Aorta (tissue), 5 donors: Measurements from ENCODE around the gene TSR1. TPM values are rescaled to one million over a fixed set of nuclear protein-coding genes. Genes with fewer than 3 reads are reported as not detected.

Experiments
- ATAC-seq: fragments of 200-7000 bp; cut with Tn5 transposase; one replicate; pipeline ENCODE4 v1.9.1; 2022; ENCODE audit warnings: moderate library complexity; ENCODE audit not compliant: low FRiP score
- DNase-seq, 2 donors: peaks; one replicate each; pipeline ENCODE4 v3.0.0-alpha.2; 2020
- H3K27ac ChIP-seq, 2 donors: one replicate each; pipeline ENCODE4 v1.5.1; 2013; ENCODE audit warnings: low read length in 2 of 2, mild to moderate bottlenecking in 2 of 2, moderate library complexity in 2 of 2, control low read depth in 1 of 2, inconsistent platforms in 1 of 2, low read depth in 1 of 2
- H3K27me3 ChIP-seq, 2 donors: one replicate each; pipeline ENCODE4 v1.6.1; 2013; ENCODE audit warnings: control low read depth in 1 of 2, low read length in 1 of 2, mild to moderate bottlenecking in 1 of 2, moderate library complexity in 1 of 2; ENCODE audit not compliant: insufficient read depth in 2 of 2, control insufficient read depth in 1 of 2
- H3K36me3 ChIP-seq, 2 donors: one replicate each; pipeline ENCODE4 v1.6.1; 2013; ENCODE audit warnings: control low read depth in 1 of 2, low read length in 1 of 2, mild to moderate bottlenecking in 1 of 2; ENCODE audit not compliant: insufficient read depth in 2 of 2, control insufficient read depth in 1 of 2
- H3K4me1 ChIP-seq, 2 donors: one replicate each; pipeline ENCODE4 v1.6.1; 2013; ENCODE audit warnings: low read length in 2 of 2, control low read depth in 1 of 2, mild to moderate bottlenecking in 1 of 2, moderate library complexity in 1 of 2; ENCODE audit not compliant: insufficient read depth in 2 of 2, control insufficient read depth in 1 of 2
- H3K4me3 ChIP-seq, 2 donors: one replicate each; pipeline ENCODE4 v1.5.1; 2013; ENCODE audit warnings: low read length in 2 of 2, control low read depth in 1 of 2, mild to moderate bottlenecking in 1 of 2
- H3K9me3 ChIP-seq: one replicate; pipeline ENCODE4 v1.6.1; 2013; ENCODE audit warnings: mild to moderate bottlenecking, low read length; ENCODE audit not compliant: control insufficient read depth
- WGBS, 2 donors: extraction: QIAGEN DNeasy Blood & Tissue Kit; methylation state at CpG; one replicate each; pipeline ENCODE4 v1.1.7; 2013; 5-methylcytosine and 5-hydroxymethylcytosine counted together
- intact Hi-C, 2 donors: fragments of 100-400 bp; cut with DNase I; formaldehyde crosslinking; loops; one replicate each; pipeline versions ENCODE4 v1.14.2 to v1.15.0; 2022
- long read RNA-seq, 2 donors: library from polyadenylated mRNA; unstranded; transcript quantifications; one replicate each; pipeline ENCODE4 v2.0.0, GENCODE V29; 2020 to 2021
- polyA plus RNA-seq, 2 donors: library from polyadenylated mRNA; stranded (reverse); fragments of 200-250 nt; gene quantifications; one replicate each; pipeline ENCODE4 v1.2.3, GENCODE V29; 2013
- total RNA-seq, 2 donors: library from RNA; stranded (reverse); fragmentation: NEBNext Ultra II Directional; extraction: Animal tissue kit (Norgen Biotek cat#: 25700); gene quantifications; one replicate each; pipeline ENCODE4 v1.2.1, GENCODE V29; 2021
- donor health status: healthy with polysubstance abuse.
- donor health status: Bipolar disorder and iron deficiency.
- donor health status: DM: no; HTN: no; CAD: no.
- donor health status: DM: no; HTN: no; CAD: no.
- donor health status: DM: yes; HTN: yes; CAD: no.

Gene TSR1
- total RNA-seq (10 to 100 TPM; 18.5 to 21.8 TPM), polyA plus RNA-seq (10 to 100 TPM in 1 of 2 donors, 1 to 10 TPM in 1; 8.8 to 10.7 TPM)
- long read RNA-seq, donor 1, full-length matches to known transcripts: 41 of 70 reads
- long read RNA-seq, donor 1, partial matches to known transcripts: 18 of 70 reads
- long read RNA-seq, donor 1, other reads (novel, unspliced or antisense): 11 of 70 reads
- long read RNA-seq, donor 2, full-length matches to known transcripts: 7 of 16 reads
- long read RNA-seq, donor 2, partial matches to known transcripts: 5 of 16 reads
- long read RNA-seq, donor 2, other reads (novel, unspliced or antisense): 4 of 16 reads

DNA sequence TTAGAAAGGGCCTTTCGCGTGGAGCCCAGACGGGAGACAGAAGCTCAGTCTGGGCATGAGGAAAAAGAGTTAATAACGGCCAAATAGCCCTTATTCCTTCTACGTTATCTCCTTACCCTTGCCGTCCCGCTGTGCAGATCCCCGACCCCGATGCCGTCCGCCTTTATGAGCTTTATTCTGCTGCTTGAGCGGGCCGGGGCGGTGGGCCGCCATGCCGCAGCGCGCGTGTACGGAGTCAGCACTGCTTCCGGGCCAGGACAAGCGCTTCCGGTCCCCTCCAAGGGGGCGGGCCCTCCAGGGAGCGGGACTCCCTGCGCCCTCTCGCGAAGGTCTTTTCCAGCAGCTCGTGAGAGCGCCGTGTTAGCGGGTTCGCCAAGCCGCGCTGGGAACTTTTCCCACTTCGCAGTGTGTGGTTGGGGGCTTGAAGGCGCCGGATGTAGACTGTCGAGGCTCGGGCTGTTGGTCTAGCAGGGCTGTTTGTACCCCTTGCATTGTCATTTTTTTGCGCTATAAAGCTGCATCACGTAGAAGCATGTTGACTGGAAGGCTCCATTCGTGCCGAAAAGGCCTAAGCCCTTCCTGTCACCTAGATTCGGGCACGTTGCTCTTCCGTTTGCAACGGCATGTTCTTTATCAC lies at the start of gene TSR1:
Gene TSR1 (minus strand): TSS at position 243 of the 637 bp plus-strand sequence. CDS start 30 bp downstream, at position 213.
- Histone ChIP-seq H3K4me1 (no peaks in the 10 kb centered on the region), H3K36me3 (peaks cover 0 to 2% of the 10 kb centered on the region in 2 donors), H3K27ac (peak within 1 kb of the TSS in 1 of 2 donors; percentile 29), H3K27me3 (no peaks in the 10 kb centered on the region), H3K9me3 (no peaks in the 10 kb centered on the region), H3K4me3 (peak within 1 kb of the TSS; percentile 92 to 96)
- WGBS, 2 donors: 0% methylated on average over 48 of the region's 48 CpGs
- DNase-seq (peak; percentile 93 to 97), ATAC-seq (peak; percentile 97)
- intact Hi-C loops: loop anchor here (5.0 to 10.0 kb wide), 2 partner anchors 56 to 78 kb away; no protein-coding TSS in a partner anchor

DNA sequence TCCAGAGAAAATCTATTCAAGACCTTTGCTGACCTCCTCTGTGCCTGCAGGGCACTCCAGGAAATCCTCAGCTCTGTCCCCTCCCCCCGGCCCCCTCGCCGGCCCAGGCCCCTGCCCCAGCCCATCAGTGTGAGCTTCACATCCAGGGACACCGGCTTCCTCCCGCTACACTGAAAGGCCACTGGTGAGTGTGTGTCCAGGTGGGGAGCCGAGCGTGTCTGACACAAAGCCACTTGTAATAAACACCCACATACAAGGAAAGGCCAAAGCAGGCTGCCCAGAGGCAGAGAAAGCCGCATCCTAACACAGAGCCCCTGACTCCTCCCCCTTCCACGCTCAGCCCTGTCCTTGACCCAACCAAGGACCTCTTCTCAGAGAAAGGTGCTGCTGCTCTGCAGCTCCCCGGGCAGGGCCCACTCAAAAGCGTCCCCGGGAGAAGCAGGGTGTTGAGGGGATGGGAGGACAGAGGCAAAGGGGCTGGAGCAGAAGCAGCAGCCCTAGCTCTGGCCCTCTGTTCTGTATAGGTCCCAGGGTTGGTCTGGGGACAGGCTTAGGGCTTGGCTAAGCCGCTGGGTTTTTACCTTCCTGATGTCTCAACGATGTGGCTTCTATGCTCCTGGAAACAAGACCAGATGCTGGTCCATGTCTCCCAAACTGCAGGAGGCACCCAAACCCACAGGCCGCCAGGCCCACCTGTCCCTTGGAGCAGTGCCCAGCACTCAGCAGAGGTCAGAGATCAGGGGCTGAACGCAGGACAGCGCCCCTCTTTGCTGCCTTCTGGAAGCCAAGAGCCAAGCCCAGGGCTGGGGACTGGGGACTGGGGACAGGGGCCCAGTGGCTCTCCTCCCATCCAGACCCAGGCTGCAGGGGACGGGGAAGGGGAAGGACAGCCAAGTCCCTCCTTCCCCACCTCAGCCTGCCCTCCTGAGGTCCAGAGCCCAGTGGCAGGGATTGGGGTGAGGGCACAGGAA lies 49.3 kb upstream of the TSR1 start:
- intact Hi-C loops: no loop called here
- Histone ChIP-seq H3K27ac (no peak overlapping the region), H3K27me3 (no peaks in the 10 kb centered on the region), H3K9me3 (no peaks in the 10 kb centered on the region), H3K4me3 (no peak overlapping the region), H3K4me1 (no peaks in the 10 kb centered on the region), H3K36me3 (no peaks in the 10 kb centered on the region)
- ATAC-seq (no peak), DNase-seq (no peak)
- WGBS, 2 donors: 77 to 78% methylated on average over 18 of the region's 18 CpGs

DNA sequence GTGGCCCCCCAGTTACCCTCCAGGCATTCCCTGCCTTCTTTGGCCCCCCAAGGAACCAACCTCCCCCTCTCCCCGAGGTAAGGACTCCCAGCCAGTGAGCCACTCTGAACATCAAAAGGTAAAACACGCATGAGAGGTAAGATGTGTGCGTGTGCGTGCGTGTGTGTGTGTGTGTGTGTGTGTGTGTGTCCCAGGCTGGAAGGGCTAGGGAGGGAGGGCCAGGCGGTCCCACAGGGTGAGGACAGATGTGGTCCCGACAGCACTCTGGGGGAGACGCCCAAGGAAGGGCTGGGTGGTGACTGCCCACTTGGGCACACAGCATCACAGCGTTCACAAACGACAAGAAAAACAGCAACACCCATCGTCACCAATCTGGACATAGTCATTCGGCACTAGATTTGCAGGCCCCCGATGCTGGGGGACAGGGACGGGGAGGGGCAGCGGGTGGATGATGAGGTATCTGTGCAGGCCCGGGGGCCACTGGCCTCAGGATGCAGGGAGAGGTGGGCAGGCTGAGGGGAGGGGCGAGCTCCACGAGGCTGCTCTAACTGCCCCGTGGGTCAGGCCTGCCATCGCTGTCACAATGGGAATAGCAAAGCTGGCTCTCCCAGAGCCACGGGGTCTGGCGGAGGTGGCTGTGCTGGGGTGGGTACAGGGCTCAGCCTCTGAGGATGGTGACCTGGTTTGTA lies 48.3 kb upstream of the TSR1 start:
- Histone ChIP-seq H3K27ac (no peak overlapping the region), H3K36me3 (no peaks in the 10 kb centered on the region), H3K4me3 (no peak overlapping the region), H3K4me1 (no peaks in the 10 kb centered on the region), H3K27me3 (no peaks in the 10 kb centered on the region), H3K9me3 (no peaks in the 10 kb centered on the region)
- intact Hi-C loops: no loop called here
- ATAC-seq (no peak), DNase-seq (no peak)
- WGBS, 2 donors: 66 to 74% methylated on average over 22 of the region's 22 CpGs

DNA sequence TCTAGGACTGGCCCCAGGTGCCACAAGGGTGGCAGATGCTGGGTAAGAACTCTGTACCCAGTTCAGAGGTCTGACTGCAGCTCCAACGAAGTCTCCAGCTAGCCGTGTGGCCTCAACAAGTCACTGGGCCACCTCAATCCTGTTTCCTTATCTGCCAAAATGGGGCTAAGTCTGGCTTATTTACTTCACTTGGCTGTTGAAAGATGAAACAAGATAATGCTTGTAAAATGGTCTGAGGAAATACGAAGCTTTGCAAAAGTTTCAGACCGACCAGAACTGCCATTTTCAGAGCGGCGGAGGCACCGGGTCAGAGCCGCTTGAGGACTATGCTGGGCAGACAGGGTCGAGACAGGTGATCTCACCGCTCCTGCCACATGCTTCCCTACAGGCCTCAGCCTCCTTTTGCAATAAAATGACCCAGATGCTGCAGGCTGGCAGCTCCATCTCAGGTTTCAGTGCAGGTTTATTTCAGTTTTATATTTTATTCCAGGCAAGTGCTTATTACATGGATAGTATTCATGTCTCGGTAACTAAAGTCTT lies 47.4 kb upstream of the TSR1 start:
- ATAC-seq (no peak), DNase-seq (no peak)
- Histone ChIP-seq H3K36me3 (no peaks in the 10 kb centered on the region), H3K27me3 (no peaks in the 10 kb centered on the region), H3K4me1 (no peaks in the 10 kb centered on the region), H3K9me3 (no peaks in the 10 kb centered on the region), H3K4me3 (no peak overlapping the region), H3K27ac (no peak overlapping the region)
- intact Hi-C loops: no loop called here
- 83 to 84% methylated on average over 11 of the region's 11 CpGs for WGBS, 2 donors

DNA sequence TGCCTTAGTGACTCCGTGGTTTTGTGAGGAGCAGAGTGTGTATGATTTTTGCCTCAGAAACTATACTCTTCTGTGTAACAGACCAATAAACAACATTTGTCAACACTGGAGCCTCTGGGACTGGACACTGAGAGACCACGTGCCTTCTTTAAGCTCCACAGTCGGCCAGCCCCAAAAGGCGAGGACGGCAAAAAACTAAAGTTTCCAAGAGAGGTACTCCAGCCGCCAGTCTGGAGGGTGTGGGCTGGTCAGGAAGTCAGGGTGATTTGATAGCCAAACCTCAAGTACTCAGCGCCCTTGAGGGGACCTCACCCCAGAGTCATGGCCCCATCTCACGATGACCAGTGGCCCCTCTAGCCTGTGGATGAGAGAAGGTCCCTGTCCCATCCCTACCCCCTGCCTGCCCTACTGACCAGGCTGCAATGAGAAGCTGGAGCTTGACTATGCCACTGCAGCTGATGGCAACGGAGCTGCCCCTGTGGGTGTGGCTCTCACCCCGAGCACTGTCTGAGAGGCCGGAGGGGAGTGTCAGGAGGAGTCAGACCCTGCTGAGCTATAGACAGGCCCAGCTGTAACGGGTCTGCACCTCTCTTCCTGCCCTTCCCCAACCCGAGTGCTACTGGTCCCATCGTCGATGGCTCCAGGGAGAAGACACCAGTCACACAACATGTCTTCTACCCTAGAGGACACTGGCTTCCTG lies 44.8 kb upstream of the TSR1 start:
- intact Hi-C loops: no loop called here
- Histone ChIP-seq H3K27ac (no peak overlapping the region), H3K4me1 (no peaks in the 10 kb centered on the region), H3K9me3 (no peaks in the 10 kb centered on the region), H3K4me3 (no peak overlapping the region), H3K36me3 (no peaks in the 10 kb centered on the region), H3K27me3 (no peaks in the 10 kb centered on the region)
- no peak for DNase-seq
- WGBS, 2 donors: 68 to 75% methylated on average over 15 of the region's 15 CpGs
- no peak for ATAC-seq

DNA sequence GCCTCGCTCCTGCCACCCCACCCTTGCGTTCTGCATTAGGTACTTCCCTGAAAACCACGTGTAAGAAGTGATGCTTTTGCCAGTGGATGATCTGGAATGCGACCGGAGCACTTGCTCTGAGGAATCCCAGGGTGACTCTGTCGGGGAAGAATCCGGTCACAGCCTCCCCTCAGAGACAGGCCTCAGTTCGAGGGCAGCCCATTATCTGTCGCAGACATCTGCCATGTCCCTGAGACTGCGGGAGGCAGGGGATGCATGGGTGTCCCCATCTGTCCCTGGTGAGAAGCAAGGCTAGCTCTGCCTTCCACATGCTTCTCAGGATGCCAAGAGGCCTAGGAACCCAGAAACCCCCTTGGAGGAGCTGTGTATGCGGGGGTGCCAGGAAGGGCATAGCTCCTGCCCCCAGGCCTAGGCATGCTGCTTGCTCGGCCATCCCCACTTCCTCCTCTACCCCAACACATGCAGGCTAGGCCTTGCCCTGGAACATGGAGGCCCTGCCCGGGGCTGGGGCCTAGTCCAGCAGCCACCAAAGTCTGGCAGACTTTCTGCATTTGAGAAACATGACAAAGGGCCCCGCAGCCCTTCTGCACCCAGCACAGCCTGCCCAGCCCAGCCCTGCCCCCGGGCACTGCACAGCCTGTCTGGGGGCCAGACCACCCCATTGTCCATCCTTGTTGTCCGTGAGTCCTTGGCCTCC lies 44.1 kb upstream of the TSR1 start:
- ATAC-seq: no peak
- Histone ChIP-seq H3K27ac (no peak overlapping the region), H3K4me3 (no peak overlapping the region), H3K9me3 (no peaks in the 10 kb centered on the region), H3K4me1 (no peaks in the 10 kb centered on the region), H3K27me3 (no peaks in the 10 kb centered on the region), H3K36me3 (no peaks in the 10 kb centered on the region)
- DNase-seq: no peak
- 71 to 72% methylated on average over 16 of the region's 16 CpGs for WGBS, 2 donors
- intact Hi-C loops: no loop called here

DNA sequence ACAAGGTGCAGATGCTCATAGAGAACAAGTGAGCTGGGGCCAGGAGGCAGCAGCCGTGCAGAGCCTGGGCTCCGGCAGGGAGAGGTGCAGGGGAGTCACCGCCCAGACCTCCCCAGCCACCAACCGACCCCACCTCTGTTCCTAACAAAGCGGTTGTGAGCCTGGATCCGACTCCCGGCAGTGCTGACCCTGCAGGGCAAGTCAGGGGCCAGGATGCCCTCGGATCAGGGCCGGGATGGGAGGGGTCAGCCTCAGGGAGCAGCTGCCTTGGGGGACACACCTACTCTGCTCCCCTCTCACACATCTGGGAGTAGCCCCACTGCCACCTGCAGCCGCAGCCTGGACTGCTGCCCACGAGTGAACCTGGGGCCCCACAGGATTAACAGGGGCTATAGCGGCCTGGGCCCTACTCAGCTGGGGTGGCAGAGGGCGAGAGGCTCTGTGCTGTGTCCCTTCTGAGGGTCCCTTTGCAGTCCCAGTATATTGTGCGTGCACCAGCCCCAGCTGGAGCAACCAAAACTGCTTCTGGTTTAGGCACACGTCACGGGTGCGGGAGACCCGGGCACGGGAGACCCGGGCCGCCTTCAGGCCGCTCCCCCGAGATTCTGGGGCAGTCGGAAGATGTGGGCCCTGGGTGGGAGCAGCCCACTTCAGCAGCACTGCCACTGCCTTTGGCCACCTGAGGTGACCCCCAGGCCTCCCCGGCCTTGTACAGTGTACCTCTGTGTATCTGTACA lies 43.4 kb upstream of the TSR1 start:
- H3K4me1 ChIP-seq: no peaks in the 10 kb centered on the region
- DNase-seq (no peak), ATAC-seq (no peak)
- H3K4me3 ChIP-seq: no peak overlapping the region
- 84 to 85% methylated on average over 25 of the region's 25 CpGs for WGBS, 2 donors
- no peaks in the 10 kb centered on the region for H3K27me3 ChIP-seq
- no peak overlapping the region for H3K27ac ChIP-seq
- intact Hi-C loops: no loop called here
- no peaks in the 10 kb centered on the region for H3K36me3 ChIP-seq
- H3K9me3 ChIP-seq: no peaks in the 10 kb centered on the region
